Hepatocyte (in vitro differentiated cells): ENCODE measurements around the gene OGDH.

ENCODE experiments used
- CTCF ChIP-seq: fragments of 200-600 bp; sonication (generic); IDR thresholded peaks from 2 replicates; pipeline ENCODE4 v1.5.1; 2016; ENCODE audit warnings: antibody characterized with exemption, mild to moderate bottlenecking; ENCODE audit not compliant: poor library complexity
- EZH2 ChIP-seq: fragments of 200-600 bp; sonication (generic); IDR thresholded peaks from 2 replicates; pipeline ENCODE4 v1.6.1; 2016; ENCODE audit warnings: antibody characterized with exemption, mild to moderate bottlenecking, borderline replicate concordance
- EZH2phosphoT487 ChIP-seq: fragments of 200-600 bp; sonication (generic); IDR thresholded peaks from one replicate; pipeline ENCODE4 v1.6.1; 2018; ENCODE audit warnings: antibody characterized with exemption, mild to moderate bottlenecking, low read depth, moderate library complexity; ENCODE audit not compliant: unreplicated experiment, severe bottlenecking

- TF ChIP-seq EZH2 (no peak), CTCF (no peak), EZH2phosphoT487 (no peak)
These were observed 978 bp downstream of the OGDH start for GRCh38 chr7:44607141-44608068.
